ENCODE data around the gene CDHR3. TPM values are rescaled to one million over a fixed set of nuclear protein-coding genes. Genes with fewer than 3 reads are reported as not detected.
A peak's percentile ranks its signal among the peaks of the same experiment; 100 is the strongest.

The CDHR3 gene
- total RNA-seq, 2 experiments from 2014 or later: 5.1 to 6.7 TPM

GRCh38 chr7:106045586-106045985, 82.5 kb downstream of the CDHR3 start:
- H3K36me3 Mint-ChIP-seq: no peaks in the 10 kb centered on the region
- DNase-seq (no peak), ATAC-seq (ENCODE audit: low read depth) (no peak)
- peaks cover 7% of the 10 kb centered on the region for H3K4me1 Mint-ChIP-seq
- no peaks in the 10 kb centered on the region for H3K9me3 Mint-ChIP-seq
- no peak overlapping the region for H3K27ac Mint-ChIP-seq
- peaks cover 25% of the 10 kb centered on the region for H3K27me3 Mint-ChIP-seq
- POLR2A ChIA-PET: no interaction called here
- no peak overlapping the region for H3K4me3 Mint-ChIP-seq

- Mint-ChIP-seq H3K36me3 (no peaks in the 10 kb centered on the region), H3K9me3 (no peaks in the 10 kb centered on the region), H3K27ac (no peak overlapping the region), H3K27me3 (peaks cover 21% of the 10 kb centered on the region), H3K4me1 (peaks cover 6% of the 10 kb centered on the region), H3K4me3 (no peak overlapping the region)
- POLR2A ChIA-PET: interaction anchor here (0.6 to 1.1 kb wide), 2 partner anchors 70 to 400 kb away, joined by 3 read pairs; no protein-coding TSS in a partner anchor
- ATAC-seq (ENCODE audit: low read depth) (no peak), DNase-seq (no peak)
These were observed 84.1 kb downstream of the CDHR3 start for GRCh38 chr7:106047184-106047583.

- POLR2A ChIA-PET: interaction anchor here (1.1 kb wide), 1 partner anchor 71 kb away, joined by 3 read pairs; no protein-coding TSS in a partner anchor
- Mint-ChIP-seq H3K9me3 (no peaks in the 10 kb centered on the region), H3K27me3 (peaks cover 20% of the 10 kb centered on the region), H3K36me3 (no peaks in the 10 kb centered on the region), H3K4me3 (no peak overlapping the region), H3K27ac (no peak overlapping the region), H3K4me1 (no peaks in the 10 kb centered on the region)
- ATAC-seq (ENCODE audit: low read depth): no peak
- DNase-seq: no peak
These were observed 85.0 kb downstream of the CDHR3 start for GRCh38 chr7:106047818-106048705.

- no peak for DNase-seq
- Mint-ChIP-seq H3K36me3 (no peaks in the 10 kb centered on the region), H3K4me1 (no peaks in the 10 kb centered on the region), H3K27ac (no peak overlapping the region), H3K4me3 (no peak overlapping the region), H3K27me3 (peaks cover 22% of the 10 kb centered on the region), H3K9me3 (no peaks in the 10 kb centered on the region)
- no peak for ATAC-seq (ENCODE audit: low read depth)
- POLR2A ChIA-PET: no interaction called here
These were observed 85.6 kb downstream of the CDHR3 start for GRCh38 chr7:106048706-106049020.

- no peaks in the 10 kb centered on the region for H3K4me1 Mint-ChIP-seq
- H3K27me3 Mint-ChIP-seq: peaks cover 24% of the 10 kb centered on the region
- POLR2A ChIA-PET: no interaction called here
These were observed 86.2 kb downstream of the CDHR3 start for GRCh38 chr7:106049139-106049752.

GRCh38 chr7:106050002-106050745, 87.1 kb downstream of the CDHR3 start:
- Mint-ChIP-seq H3K36me3 (no peaks in the 10 kb centered on the region), H3K4me3 (no peak overlapping the region), H3K4me1 (no peaks in the 10 kb centered on the region), H3K27me3 (peaks cover 17% of the 10 kb centered on the region), H3K27ac (no peak overlapping the region), H3K9me3 (no peaks in the 10 kb centered on the region)
- ATAC-seq (ENCODE audit: low read depth): no peak
- POLR2A ChIA-PET: no interaction called here
- no peak for DNase-seq

More at GRCh38 chr7:106049139-106049752, 86.2 kb downstream of the CDHR3 start:
- Mint-ChIP-seq H3K27ac (no peak overlapping the region), H3K36me3 (no peaks in the 10 kb centered on the region), H3K9me3 (no peaks in the 10 kb centered on the region), H3K4me3 (no peak overlapping the region)
- DNase-seq: no peak
- ATAC-seq (ENCODE audit: low read depth): no peak

- no peaks in the 10 kb centered on the region for H3K4me1 Mint-ChIP-seq
- H3K4me3 Mint-ChIP-seq: no peak overlapping the region
- no peaks in the 10 kb centered on the region for H3K36me3 Mint-ChIP-seq
- no peak for DNase-seq
- H3K9me3 Mint-ChIP-seq: no peaks in the 10 kb centered on the region
- H3K27me3 Mint-ChIP-seq: peaks cover 17% of the 10 kb centered on the region
- ATAC-seq (ENCODE audit: low read depth): no peak
- H3K27ac Mint-ChIP-seq: no peak overlapping the region
- POLR2A ChIA-PET: no interaction called here
These were observed 87.7 kb downstream of the CDHR3 start for GRCh38 chr7:106050746-106051117.

- no peaks in the 10 kb centered on the region for H3K9me3 Mint-ChIP-seq
- no peak for DNase-seq
- no peak for ATAC-seq (ENCODE audit: low read depth)
- no peak overlapping the region for H3K27ac Mint-ChIP-seq
- POLR2A ChIA-PET: no interaction called here
- H3K4me1 Mint-ChIP-seq: peaks cover 10% of the 10 kb centered on the region
- no peaks in the 10 kb centered on the region for H3K36me3 Mint-ChIP-seq
- H3K27me3 Mint-ChIP-seq: peaks cover 14% of the 10 kb centered on the region
- H3K4me3 Mint-ChIP-seq: no peak overlapping the region
These were observed 89.6 kb downstream of the CDHR3 start for GRCh38 chr7:106052681-106053080.

GRCh38 chr7:106053109-106053508, 90.0 kb downstream of the CDHR3 start:
- Mint-ChIP-seq H3K4me1 (peaks cover 13% of the 10 kb centered on the region), H3K36me3 (no peaks in the 10 kb centered on the region), H3K4me3 (no peak overlapping the region), H3K27ac (no peak overlapping the region), H3K9me3 (no peaks in the 10 kb centered on the region), H3K27me3 (peaks cover 14% of the 10 kb centered on the region)
- ATAC-seq (ENCODE audit: low read depth) (no peak), DNase-seq (no peak)
- POLR2A ChIA-PET: no interaction called here

- Mint-ChIP-seq H3K27ac (no peak overlapping the region), H3K9me3 (no peaks in the 10 kb centered on the region), H3K4me1 (peaks cover 21% of the 10 kb centered on the region), H3K27me3 (peaks cover 14% of the 10 kb centered on the region), H3K4me3 (no peak overlapping the region), H3K36me3 (no peaks in the 10 kb centered on the region)
- DNase-seq (no peak), ATAC-seq (ENCODE audit: low read depth) (no peak)
- POLR2A ChIA-PET: no interaction called here
These were observed 91.3 kb downstream of the CDHR3 start for GRCh38 chr7:106054156-106054910.

- Mint-ChIP-seq H3K27ac (no peak overlapping the region), H3K4me3 (no peak overlapping the region), H3K4me1 (peaks cover 24% of the 10 kb centered on the region), H3K36me3 (no peaks in the 10 kb centered on the region), H3K9me3 (no peaks in the 10 kb centered on the region), H3K27me3 (peaks cover 14% of the 10 kb centered on the region)
- POLR2A ChIA-PET: no interaction called here
- ATAC-seq (ENCODE audit: low read depth) (no peak), DNase-seq (no peak)
These were observed 92.0 kb downstream of the CDHR3 start for GRCh38 chr7:106054971-106055532.

GRCh38 chr7:106056513-106057203, 93.6 kb downstream of the CDHR3 start:
- H3K4me3 Mint-ChIP-seq: no peak overlapping the region
- no peaks in the 10 kb centered on the region for H3K36me3 Mint-ChIP-seq
- DNase-seq (peak; percentile 73), ATAC-seq (ENCODE audit: low read depth) (peak; percentile 96)
- POLR2A ChIA-PET: no interaction called here
- H3K27me3 Mint-ChIP-seq: peaks cover 12% of the 10 kb centered on the region
- H3K9me3 Mint-ChIP-seq: no peaks in the 10 kb centered on the region
- H3K4me1 Mint-ChIP-seq: peaks cover 27% of the 10 kb centered on the region
- peak overlapping the region; percentile 28 for H3K27ac Mint-ChIP-seq
